GM21381 (cell line): ENCODE measurements around the gene SLC6A20.
"Not testable (repeated sequence)": the region's sequence is repeated elsewhere in the genome, so short reads cannot be mapped to it uniquely, and the experiment has no call there.

Experiments
- ATAC-seq: cut with Tn5 transposase; IDR thresholded peaks from one replicate; pipeline ENCODE4 v1.9.1; 2021; ENCODE audit warnings: mild to moderate bottlenecking, moderate library complexity; ENCODE audit not compliant: unreplicated experiment

The SLC6A20 gene

DNA sequence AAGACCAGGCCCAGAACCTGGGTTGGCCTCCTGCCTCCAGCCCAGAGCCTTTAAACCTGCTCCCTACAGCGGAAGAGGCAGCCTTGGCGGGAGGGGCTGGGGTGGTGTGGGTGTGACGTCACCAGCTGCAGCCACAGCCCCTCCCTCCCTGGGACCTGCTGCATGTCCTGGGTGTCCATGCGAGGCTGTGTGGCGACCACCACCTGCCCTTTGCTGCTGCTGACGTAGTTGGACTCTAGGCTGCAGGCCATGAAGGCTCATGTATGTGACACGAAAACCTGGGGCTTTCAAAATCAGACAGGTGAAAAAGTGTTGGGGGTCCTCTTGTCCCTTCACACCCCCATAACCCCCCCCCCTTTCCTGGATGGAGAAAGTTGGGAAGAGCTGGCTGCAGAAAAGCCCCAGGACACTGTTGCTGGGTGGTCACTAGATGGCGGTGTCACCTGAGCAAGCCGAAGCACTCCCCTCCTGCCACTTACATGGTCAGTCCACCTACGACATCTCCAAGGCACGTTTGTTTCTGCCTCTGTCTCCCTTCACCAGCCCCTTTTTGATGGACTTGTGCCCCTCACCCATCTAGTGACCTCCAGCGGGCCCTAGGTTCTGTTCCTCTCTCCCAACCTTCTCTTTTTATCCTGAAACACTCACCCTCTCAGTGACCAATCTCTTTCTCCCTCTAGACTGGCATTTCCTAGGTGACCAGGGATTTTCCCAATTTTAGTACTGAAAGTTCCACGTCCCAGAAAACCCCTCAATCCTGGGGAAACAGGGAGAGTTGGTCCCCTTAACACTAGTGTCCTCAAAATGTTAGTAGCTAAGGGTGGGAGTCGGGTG is 35.2 kb downstream of the SLC6A20 start:
- ATAC-seq = no peak

- no peak for ATAC-seq
Measured at GRCh38 chr3:45759851-45760250, 36.5 kb downstream of the SLC6A20 start.

DNA sequence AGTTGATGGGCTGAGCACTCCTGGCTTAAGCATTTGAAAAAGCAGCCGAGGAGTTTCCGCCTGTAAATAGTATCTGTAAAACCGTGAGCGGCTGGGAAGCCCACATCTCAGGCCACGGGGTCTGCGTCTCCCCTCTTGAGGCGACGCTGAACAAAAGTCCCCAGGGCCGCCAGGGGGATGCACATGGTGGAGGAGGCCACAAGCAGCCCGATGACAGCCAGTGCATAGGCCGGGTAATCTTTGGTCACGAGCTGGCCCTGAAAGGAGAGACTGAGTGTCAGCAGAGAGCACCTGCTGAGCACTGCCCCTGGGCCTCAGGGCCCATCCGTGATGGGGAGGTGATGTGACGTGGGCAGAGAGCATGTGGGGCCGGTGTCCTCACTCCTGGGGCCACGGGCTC is 37.5 kb downstream of the SLC6A20 start:
- no peak for ATAC-seq

DNA sequence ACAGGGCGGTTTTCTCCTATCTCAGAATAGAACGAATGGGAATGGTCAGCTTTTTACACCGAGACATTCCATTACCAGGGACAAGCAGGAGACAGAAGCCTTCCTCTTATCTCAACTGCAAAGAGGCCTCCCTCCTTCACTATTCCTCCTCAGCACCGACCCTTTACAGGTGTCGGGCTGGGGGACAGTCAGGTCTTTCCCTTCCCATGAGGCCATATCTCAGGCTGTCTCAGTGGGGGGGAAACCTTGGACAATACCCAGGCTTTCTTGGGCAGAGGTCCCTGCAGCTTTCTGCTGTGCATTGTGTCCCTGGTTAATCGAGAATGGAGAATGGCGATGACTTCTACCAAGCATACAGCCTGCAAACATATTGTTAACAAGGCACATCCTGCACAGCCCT is 39.2 kb downstream of the SLC6A20 start:
- ATAC-seq = not testable (repeated sequence)

DNA sequence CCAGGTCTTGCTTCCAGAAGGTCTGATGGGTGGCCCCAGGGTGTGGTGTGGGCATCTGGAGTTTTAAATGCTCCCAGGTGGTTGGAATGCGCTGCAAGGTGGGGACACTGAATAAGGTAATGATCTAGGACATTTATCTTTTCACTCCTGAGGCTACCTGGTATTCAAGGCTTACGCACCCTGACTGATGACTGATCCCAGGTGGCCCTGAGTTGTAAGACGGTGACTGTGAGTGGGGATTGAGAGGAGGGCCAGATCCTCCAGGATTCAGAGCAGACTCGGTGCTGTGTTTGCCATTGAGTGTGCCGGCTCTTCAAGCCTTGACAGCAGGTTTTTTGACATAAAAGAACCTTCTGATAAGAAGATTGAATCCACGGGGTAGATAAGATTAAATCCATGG is 40.3 kb downstream of the SLC6A20 start:
- no peak for ATAC-seq

DNA sequence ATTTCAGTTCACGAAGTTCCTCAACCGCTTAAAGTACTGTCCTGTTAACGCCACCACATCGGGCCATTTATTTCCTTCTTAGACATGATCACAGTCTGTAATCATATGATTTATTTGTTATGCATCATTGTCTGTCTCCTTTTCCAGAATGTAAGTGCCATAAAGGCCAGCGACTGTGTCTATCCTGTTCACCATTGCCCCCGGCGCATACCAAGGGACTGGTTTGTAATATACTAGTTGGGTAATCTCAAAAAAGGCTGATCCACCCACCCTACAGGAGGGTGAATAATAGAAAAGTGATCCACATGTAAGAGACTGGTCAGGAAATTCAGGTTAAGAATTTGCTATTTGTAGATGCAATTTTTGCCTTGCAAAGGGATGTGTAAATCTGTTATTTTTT is 41.9 kb downstream of the SLC6A20 start:
- ATAC-seq = no peak

DNA sequence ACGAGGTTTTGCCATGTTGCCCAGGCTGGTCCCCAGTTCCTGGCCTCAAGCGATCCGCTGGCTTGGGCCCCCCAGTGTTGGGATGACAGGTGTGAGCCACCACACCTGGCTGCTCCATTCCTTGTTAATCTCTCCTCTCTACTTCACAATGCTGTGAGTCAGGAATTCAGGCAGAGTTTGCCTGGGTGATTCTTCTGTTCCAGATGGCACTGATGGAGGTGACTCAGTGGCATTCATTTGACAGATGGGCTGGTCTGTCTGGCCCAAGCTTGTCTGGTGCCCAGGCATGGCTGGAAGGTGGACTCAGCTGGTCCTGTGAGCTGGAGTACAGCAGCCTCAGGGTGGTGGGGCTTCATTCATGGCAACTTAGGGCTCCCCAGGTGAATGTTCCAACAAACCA is 43.2 kb downstream of the SLC6A20 start:
- ATAC-seq = no peak

GRCh38 chr3:45751537-45752242 is 44.6 kb downstream of the SLC6A20 start:
- ATAC-seq = no peak

- ATAC-seq = no peak
Measured at GRCh38 chr3:45749880-45750279, 46.5 kb downstream of the SLC6A20 start.

GRCh38 chr3:45749036-45749600 is 47.2 kb downstream of the SLC6A20 start:
- ATAC-seq = not testable (repeated sequence)

- no peak for ATAC-seq
Measured at GRCh38 chr3:45748068-45748467, 48.3 kb downstream of the SLC6A20 start.

GRCh38 chr3:45746777-45747622 is 49.3 kb downstream of the SLC6A20 start:
- no peak for ATAC-seq

DNA sequence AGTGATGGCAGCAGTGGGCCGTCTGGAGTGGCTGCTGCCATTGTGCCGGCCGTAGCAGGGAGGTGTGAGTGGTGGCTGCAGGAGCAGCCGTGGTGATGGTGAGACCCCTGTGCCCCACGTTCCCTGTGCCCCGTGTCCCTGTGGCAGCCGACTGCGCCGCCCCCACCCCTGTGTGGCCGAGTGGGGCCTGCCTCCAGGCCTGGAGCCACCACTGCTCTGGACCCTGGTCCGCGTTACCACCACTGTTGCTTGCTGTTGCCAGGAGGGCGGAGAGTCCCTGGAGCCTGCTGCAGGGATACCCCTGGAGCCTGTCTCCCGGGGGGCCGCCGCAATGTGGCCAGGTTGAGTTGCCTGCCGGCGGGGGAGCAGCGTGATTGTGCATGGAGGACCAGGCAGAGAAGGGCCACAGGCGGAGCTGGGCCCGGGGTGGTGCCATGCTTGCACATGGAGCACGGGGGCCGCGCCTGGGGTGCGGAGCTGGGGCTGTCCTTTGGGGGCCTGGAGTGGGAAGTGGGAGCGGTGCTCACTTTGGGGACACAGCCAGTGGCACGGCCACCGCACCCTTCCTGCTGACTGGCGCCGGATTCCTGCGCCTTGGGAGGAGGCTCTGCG is 50.1 kb downstream of the SLC6A20 start:
- ATAC-seq = no peak

DNA sequence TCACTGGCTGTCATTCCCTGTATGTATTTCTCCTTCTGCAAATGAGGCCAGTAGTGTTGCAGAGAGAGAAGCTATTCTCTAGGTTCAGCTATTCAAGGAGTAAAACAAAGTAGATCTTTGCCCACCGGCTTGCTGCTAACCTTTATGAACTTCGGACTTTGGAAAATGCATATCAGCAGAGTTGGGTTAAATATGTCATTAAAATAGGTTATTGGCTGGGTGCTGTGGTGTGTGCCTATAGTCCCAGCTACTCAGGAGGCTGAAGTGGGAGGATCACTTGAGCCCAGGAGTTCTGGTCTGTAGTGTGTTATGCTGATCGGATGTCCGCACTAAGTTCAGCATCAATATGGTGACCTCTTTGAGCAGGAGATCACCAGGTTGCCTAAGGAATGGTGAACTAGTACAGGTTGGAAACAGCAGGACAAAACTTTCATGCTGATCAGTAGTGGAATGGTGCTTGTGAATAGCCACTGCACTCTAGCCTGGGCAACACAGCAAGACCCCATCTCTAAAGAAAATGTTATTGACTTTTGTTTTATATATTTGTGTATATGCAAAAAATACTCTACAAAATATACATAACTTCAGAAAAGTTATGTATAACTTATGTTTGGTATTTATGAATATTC is 53.8 kb downstream of the SLC6A20 start:
- ATAC-seq = no peak

DNA sequence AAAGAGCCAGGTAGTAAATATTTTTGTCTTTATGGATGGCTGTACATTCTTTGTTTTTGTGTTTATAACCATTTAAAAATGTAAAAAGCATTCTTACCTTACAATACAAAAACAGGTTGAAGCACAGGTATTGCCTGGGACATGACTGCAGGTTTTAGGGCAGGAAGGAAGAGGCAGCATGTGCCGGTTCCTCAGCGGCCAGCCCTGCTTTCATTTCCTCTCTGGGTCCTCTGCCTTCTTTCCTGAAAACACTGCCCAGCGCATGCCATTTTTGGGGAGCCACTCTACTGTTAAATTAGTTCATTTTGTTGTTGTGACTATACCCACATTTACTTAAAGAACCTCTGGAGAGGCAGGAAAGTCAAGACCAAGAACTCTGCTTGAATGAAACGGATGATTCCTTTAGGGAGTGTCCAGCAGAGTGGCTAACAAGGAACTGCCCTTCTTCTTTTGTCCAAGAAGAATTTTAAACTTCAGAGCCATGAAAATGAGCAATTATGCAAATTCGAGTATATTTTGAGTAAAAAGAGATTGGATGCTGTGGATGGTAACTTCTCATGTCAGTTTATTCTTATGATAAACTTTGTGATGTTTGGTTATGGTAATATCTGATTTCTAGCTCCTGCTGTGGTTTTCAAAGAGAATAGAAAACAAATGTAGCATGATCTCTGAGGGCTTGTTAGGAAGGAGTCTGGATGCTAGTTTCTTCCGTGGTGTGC is 54.4 kb downstream of the SLC6A20 start:
- ATAC-seq = no peak

DNA sequence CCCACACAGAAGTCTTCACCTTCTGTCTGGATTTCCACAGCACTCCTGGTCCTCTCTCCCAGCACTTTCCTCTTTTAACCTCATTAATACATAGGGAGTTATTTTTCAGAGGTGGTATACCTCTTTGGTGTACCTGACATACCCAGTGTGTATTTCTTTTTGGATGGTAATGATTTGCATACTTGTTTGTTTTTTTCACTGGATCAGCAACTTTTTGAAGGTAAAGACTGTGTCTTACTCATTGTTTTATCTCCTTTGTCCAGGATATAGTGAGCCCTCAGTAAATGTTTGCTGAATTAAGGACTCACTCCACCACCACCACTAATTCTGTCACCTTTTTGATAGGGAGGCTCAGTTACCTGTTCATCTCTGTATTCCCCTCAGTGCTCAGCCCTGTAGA is 55.1 kb downstream of the SLC6A20 start:
- ATAC-seq = no peak

GRCh38 chr3:45739991-45740390 is 56.3 kb downstream of the SLC6A20 start:
- ATAC-seq = no peak

- ATAC-seq = no peak
Measured at GRCh38 chr3:45737234-45737633, 59.1 kb downstream of the SLC6A20 start.

GRCh38 chr3:45736707-45737106 is 59.6 kb downstream of the SLC6A20 start:
- no peak for ATAC-seq
